GM19395 (cell line): ENCODE measurements around the gene BCL11A.

Source experiments
- ATAC-seq: cut with Tn5 transposase; IDR thresholded peaks from one replicate; pipeline ENCODE4 v1.9.1; 2021; ENCODE audit warnings: mild to moderate bottlenecking, moderate library complexity; ENCODE audit not compliant: unreplicated experiment

The BCL11A gene

GRCh38 chr2:60411295-60411694 is 142.2 kb downstream of the BCL11A start:
- no peak for ATAC-seq

- ATAC-seq: no peak
These were observed 142.9 kb downstream of the BCL11A start for GRCh38 chr2:60410456-60411146.

- no peak for ATAC-seq
These were observed 144.0 kb downstream of the BCL11A start for GRCh38 chr2:60409531-60409871.

DNA sequence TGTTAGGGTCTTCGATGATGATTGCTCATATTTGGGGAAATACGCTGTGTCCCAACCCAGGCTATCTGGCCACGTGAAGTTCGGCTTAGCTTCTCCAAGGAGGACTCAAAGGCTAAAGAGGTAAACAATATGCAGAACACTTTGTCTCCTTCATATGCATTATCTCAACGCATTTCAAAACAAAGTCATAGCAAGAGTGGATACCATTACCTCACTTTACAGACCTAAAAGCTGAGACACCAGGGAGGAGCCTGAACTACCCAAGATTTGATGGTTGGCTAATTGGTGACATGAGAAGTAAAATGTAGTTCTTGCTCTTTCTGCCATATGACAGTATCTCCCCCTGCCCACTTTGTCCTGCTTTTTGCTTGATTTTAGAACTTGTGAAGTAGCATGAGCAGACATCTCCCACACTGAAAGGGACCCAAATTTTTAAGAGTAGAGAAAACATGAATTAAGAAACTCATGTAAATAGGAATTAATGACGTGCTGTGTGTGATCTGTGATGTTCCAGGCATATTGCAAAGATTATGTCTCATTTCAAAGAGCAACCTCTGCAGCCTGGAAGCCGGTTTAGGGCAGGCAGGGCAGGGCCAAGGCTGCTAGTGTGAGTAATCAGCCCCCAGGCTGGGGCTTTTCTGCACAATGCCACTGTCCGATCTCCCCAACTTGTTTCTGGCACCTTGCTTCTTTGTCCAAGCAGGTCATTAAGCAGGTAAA is 144.5 kb downstream of the BCL11A start:
- ATAC-seq: no peak

DNA sequence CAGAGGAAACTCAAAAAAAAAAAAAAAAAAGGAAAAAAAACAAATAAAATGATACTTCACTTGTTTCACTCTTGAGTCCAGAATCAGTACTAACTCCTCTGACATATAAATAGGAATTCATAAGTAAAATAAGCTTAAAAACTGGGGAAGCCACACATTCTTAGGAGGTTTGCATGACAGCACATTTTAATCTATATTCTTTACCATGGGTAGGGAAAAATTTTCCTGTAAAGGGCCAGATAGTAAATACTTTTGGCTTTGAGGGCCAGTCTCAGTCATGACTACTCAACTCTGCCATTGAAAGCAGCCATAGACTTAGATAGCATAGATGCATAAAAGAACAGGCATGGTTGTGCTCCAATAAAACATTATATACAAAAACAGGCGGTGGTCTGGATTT is 145.2 kb downstream of the BCL11A start:
- no peak for ATAC-seq

DNA sequence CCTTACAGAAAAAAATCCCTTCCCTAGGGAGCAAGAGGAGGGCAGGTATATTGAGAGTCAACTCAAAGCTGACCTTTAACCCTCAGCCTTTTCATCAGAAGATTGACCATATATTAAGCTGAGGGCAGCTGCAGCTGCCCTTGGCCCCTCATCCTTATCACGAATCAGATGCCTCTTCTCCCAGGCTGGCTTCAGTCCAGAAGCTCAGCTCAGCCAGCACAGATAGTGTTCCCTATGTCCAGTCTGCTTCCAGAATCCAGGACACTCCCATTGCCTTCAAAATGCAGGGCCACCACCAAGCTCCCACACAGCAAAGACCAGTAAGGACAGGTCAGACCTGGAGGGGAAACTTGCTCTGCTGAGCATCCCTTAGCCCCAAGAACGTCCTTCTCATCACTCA is 146.1 kb downstream of the BCL11A start:
- no peak for ATAC-seq

DNA sequence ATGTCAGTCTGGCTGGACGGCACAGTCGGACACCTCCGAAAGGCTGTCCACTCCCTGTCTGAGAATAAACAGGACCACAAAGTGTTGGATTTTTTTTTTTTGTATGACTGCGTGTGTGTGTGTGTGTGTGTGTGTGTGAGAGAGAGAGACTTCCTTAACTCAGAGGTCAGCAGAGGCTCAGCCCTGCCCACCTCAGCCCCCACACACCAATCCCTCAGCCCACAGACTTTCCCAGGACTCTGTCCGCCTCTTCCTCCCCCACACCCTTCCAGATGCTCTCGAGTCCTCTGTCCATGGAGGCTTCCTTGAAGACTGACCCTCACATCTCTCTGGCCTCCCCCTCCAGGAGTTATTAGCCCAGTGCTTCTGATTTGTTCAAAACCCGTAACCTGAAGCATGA is 147.3 kb downstream of the BCL11A start:
- no peak for ATAC-seq

- no peak for ATAC-seq
These were observed 148.1 kb downstream of the BCL11A start for GRCh38 chr2:60405271-60405919.
